Chondrocyte (in vitro differentiated cells): ENCODE data around the gene IL23R. TPM values are rescaled to one million over a fixed set of nuclear protein-coding genes. Genes with fewer than 3 reads are reported as not detected.
A peak's percentile ranks its signal among the peaks of the same experiment; 100 is the strongest.

ENCODE experiments used
- DNase-seq: peaks from one replicate; pipeline ENCODE4 v3.0.0; 2021; ENCODE audit warnings: mixed read lengths, low spot score
- H3K27ac Mint-ChIP-seq: one replicate; pipeline ENCODE4 v1.8.0; 2021; ENCODE audit warnings: mild to moderate bottlenecking, moderate library complexity, mixed read lengths; ENCODE audit not compliant: unreplicated experiment
- H3K27me3 Mint-ChIP-seq: 2 replicates; pipeline ENCODE4 v1.8.0; 2021; ENCODE audit warnings: low read depth, mixed read lengths
- H3K36me3 Mint-ChIP-seq: 2 replicates; pipeline ENCODE4 v1.8.0; 2021; ENCODE audit warnings: low read depth, mixed read lengths
- H3K4me1 Mint-ChIP-seq: 2 replicates; pipeline ENCODE4 v1.8.0; 2021; ENCODE audit warnings: low read depth, mild to moderate bottlenecking, mixed read lengths
- H3K4me3 Mint-ChIP-seq: one replicate; pipeline ENCODE4 v1.8.0; 2021; ENCODE audit warnings: mild to moderate bottlenecking, moderate library complexity, mixed read lengths; ENCODE audit not compliant: unreplicated experiment
- H3K9me3 Mint-ChIP-seq: 2 replicates; pipeline ENCODE4 v1.8.0; 2021; ENCODE audit warnings: low read depth, mixed read lengths
- CTCF ChIP-seq: fragments of 200-600 bp; sonication (generic); IDR thresholded peaks from 2 replicates; pipeline ENCODE4 v1.5.0; 2021; ENCODE audit warnings: antibody characterized with exemption, mild to moderate bottlenecking, moderate library complexity
- total RNA-seq: library from RNA; stranded (reverse); gene quantifications from 3 replicates; pipeline ENCODE4 v1.2.1, GENCODE V29; 2021

Gene IL23R
- total RNA-seq, 1 donor from 2014 or later = not detected

DNA sequence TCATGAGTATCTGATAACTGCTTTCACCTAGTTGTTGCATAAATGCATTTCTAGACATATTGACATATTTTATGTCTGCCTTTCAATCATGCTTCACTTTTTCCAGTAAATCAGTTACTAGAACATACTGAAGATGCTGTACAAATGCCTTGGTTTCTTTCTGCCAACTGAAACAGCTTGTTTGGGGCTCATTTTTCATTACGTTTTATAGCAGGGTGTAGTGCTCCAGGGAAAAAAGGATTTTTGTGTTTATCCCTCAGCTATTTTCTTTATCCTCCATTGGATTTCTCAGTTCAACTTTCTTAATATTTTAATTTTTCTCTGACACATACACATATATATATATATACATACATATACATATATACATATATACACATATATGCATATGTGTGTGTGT lies 51.7 kb downstream of the IL23R start:
- no peak overlapping the region for H3K4me3 Mint-ChIP-seq
- DNase-seq = no peak
- peaks cover 11% of the 10 kb centered on the region for H3K4me1 Mint-ChIP-seq
- TF ChIP-seq CTCF = no peak
- no peaks in the 10 kb centered on the region for H3K9me3 Mint-ChIP-seq
- H3K36me3 Mint-ChIP-seq = no peaks in the 10 kb centered on the region
- peaks cover 1% of the 10 kb centered on the region for H3K27me3 Mint-ChIP-seq
- H3K27ac Mint-ChIP-seq = no peak overlapping the region

- H3K27ac Mint-ChIP-seq = no peak overlapping the region
- peaks cover 1% of the 10 kb centered on the region for H3K36me3 Mint-ChIP-seq
- DNase-seq = no peak
- peaks cover 10% of the 10 kb centered on the region for H3K9me3 Mint-ChIP-seq
- no peak overlapping the region for H3K4me3 Mint-ChIP-seq
- TF ChIP-seq CTCF = no peak
- peaks cover 6% of the 10 kb centered on the region for H3K27me3 Mint-ChIP-seq
- peaks cover 19% of the 10 kb centered on the region for H3K4me1 Mint-ChIP-seq
Observed at GRCh38 chr1:67224856-67225255, 58.6 kb downstream of the IL23R start.

DNA sequence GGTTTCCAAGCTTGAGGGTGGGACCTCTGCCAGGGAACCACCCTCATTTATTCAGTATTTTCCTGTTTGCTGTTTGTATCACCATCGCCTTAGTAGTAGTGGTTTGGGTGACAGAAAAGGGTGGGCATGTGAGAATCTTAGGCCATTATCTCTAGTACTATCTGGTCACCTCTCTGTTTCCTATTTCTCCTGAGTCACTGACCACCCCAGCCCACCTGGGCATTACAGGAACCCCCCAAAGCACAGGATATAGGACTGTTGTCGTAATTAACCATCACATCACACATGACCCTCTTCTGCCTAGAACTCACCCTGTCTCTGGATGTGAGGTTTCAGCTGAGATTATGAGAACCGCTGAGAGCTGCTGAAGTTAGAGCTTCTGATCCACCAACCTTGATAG lies 60.4 kb downstream of the IL23R start:
- Mint-ChIP-seq H3K9me3 (peaks cover 10% of the 10 kb centered on the region), H3K27me3 (peaks cover 6% of the 10 kb centered on the region), H3K27ac (peak overlapping the region; percentile 96), H3K4me3 (no peak overlapping the region), H3K4me1 (peaks cover 19% of the 10 kb centered on the region), H3K36me3 (peaks cover 1% of the 10 kb centered on the region)
- TF ChIP-seq CTCF = no peak
- DNase-seq = no peak

DNA sequence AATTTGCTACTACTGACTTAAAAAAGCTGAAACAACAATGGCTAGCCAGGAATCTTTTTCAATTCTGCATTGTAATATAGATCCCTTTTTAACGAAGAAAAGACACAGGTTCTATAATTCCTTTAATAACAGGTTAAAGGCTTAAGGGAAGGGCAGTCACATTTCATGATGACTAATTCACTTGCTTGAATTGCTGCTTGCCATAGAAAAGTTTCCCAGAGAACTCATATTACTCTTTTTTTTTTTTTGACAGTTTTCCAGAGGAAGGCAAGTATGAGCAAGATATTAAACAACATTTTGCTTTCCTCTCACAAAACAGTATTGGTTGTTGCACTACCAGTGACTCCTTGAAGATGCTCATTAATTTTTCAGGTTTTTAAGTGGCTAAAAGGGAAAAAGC lies 60.9 kb downstream of the IL23R start:
- H3K27ac Mint-ChIP-seq = peak overlapping the region; percentile 96
- DNase-seq = no peak
- H3K36me3 Mint-ChIP-seq = peaks cover 1% of the 10 kb centered on the region
- H3K27me3 Mint-ChIP-seq = peaks cover 6% of the 10 kb centered on the region
- H3K4me3 Mint-ChIP-seq = no peak overlapping the region
- H3K4me1 Mint-ChIP-seq = peaks cover 19% of the 10 kb centered on the region
- peaks cover 10% of the 10 kb centered on the region for H3K9me3 Mint-ChIP-seq
- no peak for TF ChIP-seq CTCF

DNA sequence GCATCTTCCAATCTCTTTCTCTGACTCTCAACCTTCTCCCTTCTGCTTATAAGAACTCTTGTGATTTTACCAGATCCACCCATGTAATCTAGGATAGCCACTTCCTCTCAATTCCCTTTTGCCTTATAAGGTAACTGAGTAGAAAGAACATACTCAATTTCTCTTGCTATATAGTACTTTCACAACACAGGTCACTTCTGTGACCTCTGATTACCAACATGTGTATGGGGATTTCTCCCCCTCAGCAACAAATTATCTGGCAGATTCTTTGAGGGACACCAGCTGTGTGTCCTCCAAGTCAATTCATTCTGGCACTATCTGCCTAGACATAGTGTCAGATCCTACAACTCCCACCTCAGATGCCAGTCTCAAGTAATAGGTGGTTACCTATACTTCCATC lies 62.5 kb downstream of the IL23R start:
- no peak overlapping the region for H3K27ac Mint-ChIP-seq
- H3K9me3 Mint-ChIP-seq = peaks cover 10% of the 10 kb centered on the region
- H3K4me3 Mint-ChIP-seq = no peak overlapping the region
- TF ChIP-seq CTCF = no peak
- peaks cover 4% of the 10 kb centered on the region for H3K27me3 Mint-ChIP-seq
- peaks cover 19% of the 10 kb centered on the region for H3K4me1 Mint-ChIP-seq
- DNase-seq = no peak
- H3K36me3 Mint-ChIP-seq = peaks cover 1% of the 10 kb centered on the region
